HUES64 (cell line): ENCODE measurements around the gene P4HA1.

Experiments used
- H3K27ac ChIP-seq: 2 replicates; pipeline ENCODE4 v1.7.0; 2013; ENCODE audit warnings: low read depth, low read length, inconsistent platforms
- H3K27me3 ChIP-seq: 2 replicates; pipeline ENCODE4 v1.6.1; 2013; ENCODE audit warnings: mild to moderate bottlenecking, low read length; ENCODE audit not compliant: insufficient read depth
- H3K36me3 ChIP-seq: 2 replicates; pipeline ENCODE4 v1.6.1; 2013; ENCODE audit warnings: mild to moderate bottlenecking, low read length; ENCODE audit not compliant: insufficient read depth
- H3K4me1 ChIP-seq: 2 replicates; pipeline ENCODE4 v1.6.1; 2013; ENCODE audit warnings: mild to moderate bottlenecking, low read length, moderate library complexity; ENCODE audit not compliant: insufficient read depth
- H3K4me3 ChIP-seq: 2 replicates; pipeline ENCODE4 v1.5.1; 2013; ENCODE audit warnings: mild to moderate bottlenecking, low read length, moderate library complexity
- H3K9ac ChIP-seq: 2 replicates; pipeline ENCODE4 v1.6.1; 2013; ENCODE audit warnings: mild to moderate bottlenecking, low read depth, low read length
- H3K9me3 ChIP-seq: 2 replicates; pipeline ENCODE4 v1.6.1; 2013; ENCODE audit warnings: low read depth, low read length; ENCODE audit not compliant: insufficient read depth
- WGBS: fragments of 150-250, 120-280 bp; methylation state at CpG from one replicate; pipeline ENCODE4 v1.1.7; 2013; ENCODE audit warnings: missing lambda C conversion rate; 5-methylcytosine and 5-hydroxymethylcytosine counted together

Gene P4HA1

DNA sequence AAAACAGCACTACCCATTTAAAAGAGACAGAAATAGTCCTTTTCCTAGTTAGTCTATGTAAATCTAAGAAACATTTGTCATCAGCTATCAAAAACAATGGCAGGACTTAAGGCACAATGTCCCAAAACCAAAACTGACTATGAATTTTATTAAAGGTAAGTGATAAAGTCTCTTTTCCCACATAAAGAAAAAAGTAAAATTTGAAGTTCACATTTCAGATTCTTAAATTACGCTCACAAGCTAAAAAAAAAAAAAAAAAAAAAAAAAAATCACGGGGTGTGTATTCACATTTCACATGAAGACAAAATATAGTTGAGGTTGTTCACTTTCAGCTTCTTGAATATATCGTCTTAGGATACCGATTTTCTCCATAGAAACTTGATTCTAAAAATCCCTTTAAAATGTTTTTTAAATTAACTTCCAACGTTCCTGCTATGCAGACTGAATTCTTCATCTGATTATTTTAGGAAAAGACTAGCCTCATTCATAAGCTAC is 1.6 kb downstream of the P4HA1 start:
- no peaks in the 10 kb centered on the region; the same call in 1 of the 2 replicates for H3K27me3 ChIP-seq
- H3K27ac ChIP-seq: no peak overlapping the region
- no peaks in the 10 kb centered on the region; the same call in 1 of the 2 replicates for H3K36me3 ChIP-seq
- peaks cover 16% of the 10 kb centered on the region for H3K4me1 ChIP-seq
- 0% methylated on average over 3 of the region's 5 CpGs for WGBS
- H3K4me3 ChIP-seq: peak overlapping the region; percentile 82
- no peaks in the 10 kb centered on the region for H3K9me3 ChIP-seq
- H3K9ac ChIP-seq: peak overlapping the region; percentile 95

GRCh38 chr10:73093922-73094850 is 2.5 kb downstream of the P4HA1 start:
- H3K9ac ChIP-seq: peak overlapping the region; percentile 95; the same call in 1 of the 2 replicates
- peaks cover 16% of the 10 kb centered on the region for H3K4me1 ChIP-seq
- peak overlapping the region; percentile 82 for H3K4me3 ChIP-seq
- H3K36me3 ChIP-seq: no peaks in the 10 kb centered on the region
- no peak overlapping the region for H3K27ac ChIP-seq
- no peaks in the 10 kb centered on the region; the same call in 1 of the 2 replicates for H3K27me3 ChIP-seq
- no peaks in the 10 kb centered on the region for H3K9me3 ChIP-seq
- WGBS: 77% methylated on average over 2 of the region's 2 CpGs

GRCh38 chr10:73092830-73093229 is 3.8 kb downstream of the P4HA1 start:
- WGBS: 99% methylated on average over 3 of the region's 3 CpGs
- H3K4me3 ChIP-seq: no peak overlapping the region
- H3K36me3 ChIP-seq: no peaks in the 10 kb centered on the region
- no peak overlapping the region for H3K27ac ChIP-seq
- H3K9me3 ChIP-seq: no peaks in the 10 kb centered on the region
- peaks cover 16% of the 10 kb centered on the region for H3K4me1 ChIP-seq
- no peak overlapping the region for H3K9ac ChIP-seq
- no peaks in the 10 kb centered on the region; the same call in 1 of the 2 replicates for H3K27me3 ChIP-seq

- Histone ChIP-seq H3K9ac (no peak overlapping the region), H3K4me1 (no peaks in the 10 kb centered on the region), H3K27me3 (no peaks in the 10 kb centered on the region), H3K36me3 (no peaks in the 10 kb centered on the region), H3K27ac (no peak overlapping the region), H3K4me3 (no peak overlapping the region), H3K9me3 (no peaks in the 10 kb centered on the region)
Measured at GRCh38 chr10:73088304-73088703, 8.4 kb downstream of the P4HA1 start.

DNA sequence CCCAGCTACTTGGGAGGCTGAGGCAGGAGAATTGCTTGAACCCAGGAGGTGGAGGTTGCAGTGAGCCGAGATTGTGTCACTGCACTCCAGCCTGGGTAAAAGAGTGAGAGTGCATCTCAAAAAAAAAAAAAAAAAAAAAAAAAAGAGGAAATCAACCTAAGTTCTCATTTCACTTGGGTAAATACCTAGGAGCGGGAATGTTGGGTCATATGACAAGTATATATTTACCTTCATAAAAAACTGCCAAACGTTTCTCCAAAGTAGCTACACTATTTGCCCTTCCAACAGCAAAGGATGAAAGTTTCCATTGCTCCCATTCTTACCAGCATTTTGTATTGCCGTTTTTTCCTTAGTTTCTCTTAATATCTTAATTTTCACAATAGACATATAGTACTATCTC is 9.8 kb downstream of the P4HA1 start:
- H3K4me3 ChIP-seq: no peak overlapping the region
- no peak overlapping the region for H3K9ac ChIP-seq
- H3K27me3 ChIP-seq: no peaks in the 10 kb centered on the region
- WGBS: 86% methylated on average over 4 of the region's 4 CpGs
- H3K4me1 ChIP-seq: no peaks in the 10 kb centered on the region
- no peak overlapping the region for H3K27ac ChIP-seq
- no peaks in the 10 kb centered on the region for H3K9me3 ChIP-seq
- H3K36me3 ChIP-seq: no peaks in the 10 kb centered on the region

- Histone ChIP-seq H3K4me3 (no peak overlapping the region), H3K36me3 (no peaks in the 10 kb centered on the region), H3K9me3 (no peaks in the 10 kb centered on the region), H3K27me3 (no peaks in the 10 kb centered on the region), H3K27ac (no peak overlapping the region), H3K9ac (no peak overlapping the region), H3K4me1 (no peaks in the 10 kb centered on the region)
- WGBS: 82% methylated on average over 5 of the region's 5 CpGs
Measured at GRCh38 chr10:73084209-73084608, 12.5 kb downstream of the P4HA1 start.

DNA sequence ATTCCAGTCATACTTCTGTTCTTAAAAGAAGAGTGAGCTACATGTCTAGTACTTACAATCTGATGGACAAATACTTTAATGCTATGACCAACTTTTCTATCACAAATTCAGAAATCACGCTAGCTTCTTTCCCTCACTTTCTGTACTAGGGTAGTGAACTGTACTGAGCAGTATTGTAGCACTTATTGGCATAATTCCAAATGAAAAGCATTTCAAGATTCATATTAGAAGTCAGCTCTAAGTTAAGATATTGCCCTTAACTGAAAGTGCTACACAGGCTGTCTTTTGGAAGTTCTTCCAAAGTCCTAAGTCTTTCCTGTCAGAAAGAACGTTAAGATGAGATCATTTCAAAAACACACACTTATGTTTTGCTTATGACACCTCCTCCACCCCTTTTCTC is 13.4 kb downstream of the P4HA1 start:
- Histone ChIP-seq H3K9me3 (no peaks in the 10 kb centered on the region), H3K9ac (no peak overlapping the region), H3K4me3 (no peak overlapping the region), H3K4me1 (no peaks in the 10 kb centered on the region), H3K36me3 (no peaks in the 10 kb centered on the region), H3K27me3 (no peaks in the 10 kb centered on the region), H3K27ac (no peak overlapping the region)
- 95% methylated on average over 2 of the region's 2 CpGs for WGBS

DNA sequence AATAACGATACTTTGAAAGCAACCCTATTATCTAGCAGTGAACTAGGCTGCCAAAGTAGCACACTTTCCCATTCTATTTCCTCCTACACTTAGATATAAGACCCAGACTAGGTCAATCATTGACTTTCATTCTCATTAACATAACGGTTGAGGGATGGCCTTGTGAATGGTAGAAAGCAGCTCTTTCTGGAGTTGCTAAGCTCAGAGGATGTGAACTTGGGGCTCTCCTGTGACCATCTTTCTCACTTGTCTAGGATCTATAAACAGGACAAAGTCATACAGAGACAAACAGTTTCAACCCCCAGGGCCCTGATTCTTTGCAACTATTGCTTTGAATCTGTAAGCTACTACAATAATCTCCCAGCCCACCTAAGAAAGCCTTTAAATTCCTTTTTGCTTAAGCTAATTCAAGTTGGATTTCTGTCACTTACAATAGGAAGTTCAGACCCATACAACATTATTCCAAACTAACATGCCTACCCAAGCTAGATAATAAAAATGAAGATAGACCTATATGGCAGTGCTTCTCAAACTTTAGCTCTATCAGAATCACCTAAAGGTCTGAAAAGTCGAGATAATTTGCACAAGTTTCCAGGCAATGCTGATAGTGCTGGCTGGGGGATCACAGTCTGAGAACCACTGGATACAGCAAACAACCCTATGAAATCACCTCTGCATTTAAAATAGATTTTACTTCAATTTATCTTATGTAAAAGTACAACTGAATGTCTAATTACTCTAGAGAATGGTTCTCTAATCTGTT is 16.7 kb downstream of the P4HA1 start:
- Histone ChIP-seq H3K27me3 (no peaks in the 10 kb centered on the region), H3K27ac (no peak overlapping the region), H3K9me3 (no peaks in the 10 kb centered on the region), H3K4me1 (no peaks in the 10 kb centered on the region), H3K4me3 (no peak overlapping the region), H3K36me3 (peaks cover 5% of the 10 kb centered on the region), H3K9ac (no peak overlapping the region)
- 100% methylated on average over 3 of the region's 3 CpGs for WGBS

DNA sequence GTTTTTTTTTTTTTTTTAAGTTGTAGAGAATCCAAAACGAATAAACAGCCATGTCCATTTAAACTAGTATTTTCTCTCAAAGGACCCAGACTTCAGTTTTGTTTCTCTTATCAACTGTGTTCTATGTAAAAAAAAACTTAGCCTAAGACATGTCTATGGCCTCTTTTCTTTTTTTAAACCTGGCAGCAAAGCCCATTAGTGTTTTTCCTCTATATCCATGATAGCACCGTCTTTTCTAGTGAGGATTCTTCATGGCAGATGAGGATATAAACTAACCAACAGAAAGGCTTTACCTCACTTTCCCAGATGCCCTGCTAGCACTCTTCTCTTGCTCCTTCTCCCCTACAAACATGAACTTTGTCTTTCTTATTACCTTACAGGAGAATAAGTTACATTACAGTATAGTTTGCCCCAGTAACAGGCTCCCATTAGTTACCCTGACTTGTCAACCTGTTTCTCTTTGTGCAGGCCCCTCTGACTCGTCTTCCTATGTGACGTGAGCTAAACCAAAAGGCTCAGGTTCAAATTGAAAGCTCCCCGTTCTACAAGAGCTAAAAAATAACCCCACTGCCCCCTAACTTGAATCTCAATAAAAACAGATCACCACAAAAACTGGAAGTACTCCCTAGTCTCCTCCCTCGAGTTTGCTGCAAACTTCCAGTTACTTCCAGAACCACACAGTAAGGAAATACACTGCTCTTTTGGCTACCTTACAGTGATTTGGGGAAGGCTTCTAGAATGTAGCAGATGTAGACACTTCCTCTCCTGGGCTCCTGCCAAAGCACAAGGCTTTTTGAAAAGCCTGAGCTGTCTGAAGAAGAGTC is 20.1 kb downstream of the P4HA1 start:
- H3K9ac ChIP-seq: no peak overlapping the region
- no peaks in the 10 kb centered on the region for H3K4me1 ChIP-seq
- no peaks in the 10 kb centered on the region for H3K27me3 ChIP-seq
- H3K36me3 ChIP-seq: peaks cover 36% of the 10 kb centered on the region
- H3K27ac ChIP-seq: no peak overlapping the region; the same call in 1 of the 2 replicates
- H3K4me3 ChIP-seq: no peak overlapping the region
- WGBS: 74% methylated on average over 6 of the region's 6 CpGs
- H3K9me3 ChIP-seq: no peaks in the 10 kb centered on the region

GRCh38 chr10:73075829-73076228 is 20.8 kb downstream of the P4HA1 start:
- Histone ChIP-seq H3K36me3 (peaks cover 43% of the 10 kb centered on the region), H3K27me3 (no peaks in the 10 kb centered on the region), H3K27ac (no peak overlapping the region), H3K9ac (no peak overlapping the region), H3K4me1 (no peaks in the 10 kb centered on the region), H3K4me3 (no peak overlapping the region), H3K9me3 (no peaks in the 10 kb centered on the region)
- 100% methylated on average over 3 of the region's 3 CpGs for WGBS
